Measurements from ENCODE around the gene PROK2.

The PROK2 gene

DNA sequence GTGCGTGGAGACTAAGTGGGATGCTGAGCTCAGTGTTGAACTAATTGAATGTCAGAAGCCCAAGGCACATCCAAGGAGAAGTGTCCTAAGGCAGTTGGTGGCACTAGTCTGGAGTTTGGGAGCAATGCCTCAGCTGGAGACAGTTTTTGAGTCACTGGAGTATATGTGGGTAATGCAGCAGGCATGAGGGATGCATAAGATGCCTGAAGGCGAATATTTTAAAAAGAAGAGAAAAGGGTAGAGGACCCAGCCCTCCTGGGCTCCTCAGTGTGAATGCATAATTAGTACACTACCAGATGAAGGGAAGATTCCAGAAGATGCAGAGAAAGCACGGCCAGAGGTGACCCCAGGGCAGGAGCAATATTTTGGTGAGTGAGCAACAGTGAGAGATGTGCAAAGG, 25.1 kb upstream of the PROK2 start:
- no peak overlapping the region for H3K4me2 ChIP-seq (ENCODE audit: low read depth, low read length, poor library complexity, severe bottlenecking)
- H3K27me3 ChIP-seq (ENCODE audit: low read length): no peaks in the 10 kb centered on the region
- no peak overlapping the region for H3K27ac ChIP-seq (ENCODE audit: low read depth, low read length)
- H3K9ac ChIP-seq (ENCODE audit: low read length): no peak overlapping the region
- no peaks in the 10 kb centered on the region for H4K20me1 ChIP-seq (ENCODE audit: low read depth, low read length)
- no peaks in the 10 kb centered on the region for H3K79me2 ChIP-seq (ENCODE audit: insufficient read depth, low read length)
- H3F3A ChIP-seq (ENCODE audit: insufficient read depth): no peaks in the 10 kb centered on the region
- H3K36me3 ChIP-seq (ENCODE audit: low read length): no peaks in the 10 kb centered on the region
- TF ChIP-seq, protein P1, sequence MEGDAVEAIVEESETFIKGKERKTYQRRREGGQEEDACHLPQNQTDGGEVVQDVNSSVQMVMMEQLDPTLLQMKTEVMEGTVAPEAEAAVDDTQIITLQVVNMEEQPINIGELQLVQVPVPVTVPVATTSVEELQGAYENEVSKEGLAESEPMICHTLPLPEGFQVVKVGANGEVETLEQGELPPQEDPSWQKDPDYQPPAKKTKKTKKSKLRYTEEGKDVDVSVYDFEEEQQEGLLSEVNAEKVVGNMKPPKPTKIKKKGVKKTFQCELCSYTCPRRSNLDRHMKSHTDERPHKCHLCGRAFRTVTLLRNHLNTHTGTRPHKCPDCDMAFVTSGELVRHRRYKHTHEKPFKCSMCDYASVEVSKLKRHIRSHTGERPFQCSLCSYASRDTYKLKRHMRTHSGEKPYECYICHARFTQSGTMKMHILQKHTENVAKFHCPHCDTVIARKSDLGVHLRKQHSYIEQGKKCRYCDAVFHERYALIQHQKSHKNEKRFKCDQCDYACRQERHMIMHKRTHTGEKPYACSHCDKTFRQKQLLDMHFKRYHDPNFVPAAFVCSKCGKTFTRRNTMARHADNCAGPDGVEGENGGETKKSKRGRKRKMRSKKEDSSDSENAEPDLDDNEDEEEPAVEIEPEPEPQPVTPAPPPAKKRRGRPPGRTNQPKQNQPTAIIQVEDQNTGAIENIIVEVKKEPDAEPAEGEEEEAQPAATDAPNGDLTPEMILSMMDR (IDR thresholded peaks at IDR 0.05; ENCODE audit: insufficient read depth, low read length, poor library complexity, severe bottlenecking): no peak
- no peak for TF ChIP-seq EZH2phosphoT487 (conservative IDR thresholded peaks at IDR 0.05; ENCODE audit: low read length)
- no peak overlapping the region for H3K4me3 ChIP-seq (ENCODE audit: insufficient read depth, low read length, poor library complexity, severe bottlenecking)
- no peak overlapping the region for H2AFZ ChIP-seq (ENCODE audit: low read depth, low read length, severe bottlenecking)
- no peaks in the 10 kb centered on the region for H3K9me3 ChIP-seq (ENCODE audit: insufficient read depth, low read length)
- no peaks in the 10 kb centered on the region for H3K9me2 ChIP-seq (replicated peaks; ENCODE audit: insufficient read depth, low read length)

DNA sequence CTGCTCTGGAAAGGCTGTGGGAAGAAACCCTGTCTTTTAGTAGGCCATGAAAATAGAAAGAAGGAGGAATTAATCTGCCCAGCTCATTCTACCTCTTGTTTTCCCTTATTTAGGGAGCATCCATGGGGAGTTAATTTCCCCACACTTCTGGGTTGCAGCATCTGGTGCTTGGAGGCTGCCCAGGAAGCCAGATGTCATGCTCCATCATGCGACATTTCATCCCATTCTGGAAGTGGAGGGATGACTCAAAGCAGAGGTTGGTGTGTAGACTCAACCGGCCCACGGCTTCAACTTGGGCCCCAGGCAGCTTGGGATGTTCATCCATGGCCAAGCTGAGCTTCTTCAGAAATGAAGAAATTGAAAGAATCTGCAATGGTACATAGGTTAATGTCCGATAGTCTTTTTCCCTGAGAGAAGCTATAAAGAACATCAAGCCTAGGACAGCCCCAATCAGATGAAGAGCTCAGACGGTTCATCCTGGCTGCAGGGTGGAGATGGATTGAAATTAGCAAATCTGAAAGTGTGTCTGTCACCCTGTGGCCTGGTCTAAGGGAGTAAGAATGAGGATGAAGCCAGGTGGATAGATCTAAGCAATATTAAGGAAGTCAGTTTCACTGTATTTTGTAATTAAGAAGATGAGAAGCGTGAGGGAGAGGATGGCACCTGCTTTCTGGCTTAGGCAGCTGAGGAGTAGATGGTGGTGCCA, 24.5 kb upstream of the PROK2 start:
- H3K36me3 ChIP-seq (ENCODE audit: low read length): no peaks in the 10 kb centered on the region
- no peaks in the 10 kb centered on the region for H3K9me3 ChIP-seq (ENCODE audit: insufficient read depth, low read length)
- no peaks in the 10 kb centered on the region for H3F3A ChIP-seq (ENCODE audit: insufficient read depth)
- TF ChIP-seq EZH2phosphoT487 (conservative IDR thresholded peaks at IDR 0.05; ENCODE audit: low read length): no peak
- TF ChIP-seq, protein P1 (IDR thresholded peaks at IDR 0.05; ENCODE audit: insufficient read depth, low read length, poor library complexity, severe bottlenecking): no peak
- no peaks in the 10 kb centered on the region for H3K27me3 ChIP-seq (ENCODE audit: low read length)
- no peaks in the 10 kb centered on the region for H3K9me2 ChIP-seq (replicated peaks; ENCODE audit: insufficient read depth, low read length)
- H3K4me2 ChIP-seq (ENCODE audit: low read depth, low read length, poor library complexity, severe bottlenecking): no peak overlapping the region
- no peak overlapping the region for H2AFZ ChIP-seq (ENCODE audit: low read depth, low read length, severe bottlenecking)
- no peaks in the 10 kb centered on the region for H3K79me2 ChIP-seq (ENCODE audit: insufficient read depth, low read length)
- H3K27ac ChIP-seq (ENCODE audit: low read depth, low read length): no peak overlapping the region
- no peak overlapping the region for H3K4me3 ChIP-seq (ENCODE audit: insufficient read depth, low read length, poor library complexity, severe bottlenecking)
- H4K20me1 ChIP-seq (ENCODE audit: low read depth, low read length): no peaks in the 10 kb centered on the region
- H3K9ac ChIP-seq (ENCODE audit: low read length): no peak overlapping the region

- Histone ChIP-seq H3K9me3 (ENCODE audit: insufficient read depth, low read length) (no peaks in the 10 kb centered on the region), H3K27me3 (ENCODE audit: low read length) (no peaks in the 10 kb centered on the region), H3K36me3 (ENCODE audit: low read length) (no peaks in the 10 kb centered on the region), H3F3A (ENCODE audit: insufficient read depth) (no peaks in the 10 kb centered on the region), H2AFZ (ENCODE audit: low read depth, low read length, severe bottlenecking) (no peak overlapping the region), H3K4me3 (ENCODE audit: insufficient read depth, low read length, poor library complexity, severe bottlenecking) (no peak overlapping the region), H3K79me2 (ENCODE audit: insufficient read depth, low read length) (no peaks in the 10 kb centered on the region), H3K9ac (ENCODE audit: low read length) (no peak overlapping the region), H3K27ac (ENCODE audit: low read depth, low read length) (no peak overlapping the region), H3K9me2 (replicated peaks; ENCODE audit: insufficient read depth, low read length) (no peaks in the 10 kb centered on the region), H3K4me2 (ENCODE audit: low read depth, low read length, poor library complexity, severe bottlenecking) (no peak overlapping the region), H4K20me1 (ENCODE audit: low read depth, low read length) (no peaks in the 10 kb centered on the region)
- TF ChIP-seq, protein P1 (IDR thresholded peaks at IDR 0.05; ENCODE audit: insufficient read depth, low read length, poor library complexity, severe bottlenecking): no peak
- no peak for TF ChIP-seq EZH2phosphoT487 (conservative IDR thresholded peaks at IDR 0.05; ENCODE audit: low read length)
Observed at GRCh38 chr3:71806736-71807135, 21.8 kb upstream of the PROK2 start.
